Small intestine (tissue), 7 donors: ENCODE results near the gene AQP3. TPM values are rescaled to one million over a fixed set of nuclear protein-coding genes. Genes with fewer than 3 reads are reported as not detected.
"Not testable (repeated sequence)": the region's sequence is repeated elsewhere in the genome, so short reads cannot be mapped to it uniquely, and the experiment has no call there.

ENCODE experiments used
- DNase-seq, 2 donors: peaks; one replicate each; pipeline versions ENCODE4 v3.0.0 to v3.0.0-alpha.2; 2013
- FAIRE-seq: peaks from 2 replicates; lab custom pipeline; 2012; peaks lifted over from hg19 to GRCh38; lab: Jason Lieb, UNC
- H3K27ac ChIP-seq, 3 donors: one replicate each; pipeline ENCODE4 v1.5.1; 2013; ENCODE audit warnings: low read length in 2 of 3, mild to moderate bottlenecking in 2 of 3, control low read depth in 1 of 3, inconsistent platforms in 1 of 3, low read depth in 1 of 3, moderate library complexity in 1 of 3
- H3K27me3 ChIP-seq, 3 donors: one replicate each; pipeline ENCODE4 v1.6.1; 2013; ENCODE audit warnings: low read length in 3 of 3, inconsistent platforms in 1 of 3; ENCODE audit not compliant: control insufficient read depth in 3 of 3, insufficient read depth in 3 of 3
- H3K36me3 ChIP-seq, 3 donors: one replicate each; pipeline ENCODE4 v1.6.1; 2013; ENCODE audit warnings: low read length in 3 of 3, inconsistent platforms in 1 of 3, low read depth in 1 of 3, mild to moderate bottlenecking in 1 of 3, moderate library complexity in 1 of 3; ENCODE audit not compliant: control insufficient read depth in 3 of 3, insufficient read depth in 2 of 3
- H3K4me1 ChIP-seq, 3 donors: one replicate each; pipeline ENCODE4 v1.6.1; 2013; ENCODE audit warnings: low read length in 2 of 3, inconsistent platforms in 1 of 3, low read depth in 1 of 3, mild to moderate bottlenecking in 1 of 3, moderate library complexity in 1 of 3; ENCODE audit not compliant: control insufficient read depth in 3 of 3, insufficient read depth in 2 of 3
- H3K4me3 ChIP-seq, 3 donors: one replicate each; pipeline ENCODE4 v1.5.1; 2013; ENCODE audit warnings: low read length in 3 of 3, control low read depth in 1 of 3, inconsistent platforms in 1 of 3, low read depth in 1 of 3, mild to moderate bottlenecking in 1 of 3, moderate library complexity in 1 of 3
- H3K9me3 ChIP-seq, 2 donors: one replicate each; pipeline ENCODE4 v1.6.1; 2013; ENCODE audit warnings: low read depth in 1 of 2, low read length in 1 of 2; ENCODE audit not compliant: control insufficient read depth in 2 of 2, insufficient read depth in 1 of 2
- WGBS, 3 donors: extraction: QIAGEN DNeasy Blood & Tissue Kit; methylation state at CpG; one replicate each; pipeline ENCODE4 v1.1.7; 2013; 5-methylcytosine and 5-hydroxymethylcytosine counted together
- polyA plus RNA-seq, 4 donors: library from polyadenylated mRNA; stranded (reverse) in 3 of 4; unstranded in 1 of 4; fragments of 200-250 nt in 3 of 4; fragments of 120-200 nt in 1 of 4; gene quantifications; one replicate each; pipeline versions ENCODE4 v1.2.1 to v1.2.3, GENCODE V29; 2013
- donor health status: healthy with polysubstance abuse.
- donor health status: control.
- donor health status: control.
- donor health status: Bipolar disorder and iron deficiency.
- donor health status: healthy.

AQP3 gene
- polyA plus RNA-seq, 4 donors = 36.6 to 173 (median 138) TPM

DNA sequence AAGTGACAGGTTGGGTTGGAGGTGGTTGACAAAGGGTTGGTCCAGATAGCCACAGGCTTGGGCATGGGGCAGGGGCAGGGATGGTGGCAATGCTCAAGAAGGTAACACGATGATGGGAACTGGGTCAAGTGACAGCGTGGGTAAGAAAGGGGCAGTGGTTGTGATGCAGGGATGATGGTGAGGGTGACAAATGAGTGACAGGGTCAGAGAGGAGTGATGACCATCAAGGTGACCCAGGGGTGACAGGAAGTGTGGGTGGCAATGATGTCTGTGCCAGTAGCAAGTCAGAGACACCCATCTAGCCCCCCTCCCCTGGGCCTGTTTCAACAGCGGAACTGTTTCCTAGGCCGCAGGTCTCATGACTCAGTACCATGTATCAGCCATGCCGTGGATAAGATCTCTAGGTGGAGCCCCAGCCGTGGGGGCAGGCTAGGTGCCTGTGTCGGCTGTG, 20.5 kb downstream of the AQP3 start:
- Histone ChIP-seq H3K4me1 (no peaks in the 10 kb centered on the region), H3K27me3 (no peaks in the 10 kb centered on the region), H3K36me3 (no peaks in the 10 kb centered on the region), H3K4me3 (no peak overlapping the region), H3K27ac (no peak overlapping the region), H3K9me3 (peaks cover 0 to 2% of the 10 kb centered on the region in 2 donors)
- WGBS, 3 donors = 82 to 92% (median 92%) methylated on average over 7 of the region's 7 CpGs
- FAIRE-seq = no peak
- no peak for DNase-seq

DNA sequence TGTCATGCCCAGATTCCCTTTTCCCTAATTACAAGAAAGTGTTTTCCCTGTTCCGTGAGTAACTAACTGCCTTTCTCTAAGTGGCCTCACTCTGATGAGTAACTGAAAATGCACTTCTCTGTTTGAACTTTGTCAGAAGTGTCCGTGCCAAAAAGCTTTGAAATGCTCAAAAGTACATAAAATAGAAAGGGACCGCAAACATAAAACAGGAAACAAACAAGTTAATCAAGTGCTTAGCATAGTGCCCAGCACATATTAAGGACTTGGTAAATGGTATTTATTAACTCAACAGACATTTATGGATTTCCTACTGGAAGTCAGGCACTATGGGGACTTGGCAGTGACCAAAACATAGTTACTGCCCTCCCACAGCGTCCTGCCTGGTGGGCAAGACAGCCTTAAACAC, 22.3 kb downstream of the AQP3 start:
- Histone ChIP-seq H3K4me3 (no peak overlapping the region), H3K27ac (no peak overlapping the region), H3K36me3 (no peaks in the 10 kb centered on the region), H3K27me3 (no peaks in the 10 kb centered on the region), H3K4me1 (no peaks in the 10 kb centered on the region), H3K9me3 (peaks cover 0 to 2% of the 10 kb centered on the region in 2 donors)
- 25 to 86% (median 60%) methylated on average over 4 of the region's 4 CpGs for WGBS, 3 donors
- FAIRE-seq = no peak
- no peak for DNase-seq

DNA sequence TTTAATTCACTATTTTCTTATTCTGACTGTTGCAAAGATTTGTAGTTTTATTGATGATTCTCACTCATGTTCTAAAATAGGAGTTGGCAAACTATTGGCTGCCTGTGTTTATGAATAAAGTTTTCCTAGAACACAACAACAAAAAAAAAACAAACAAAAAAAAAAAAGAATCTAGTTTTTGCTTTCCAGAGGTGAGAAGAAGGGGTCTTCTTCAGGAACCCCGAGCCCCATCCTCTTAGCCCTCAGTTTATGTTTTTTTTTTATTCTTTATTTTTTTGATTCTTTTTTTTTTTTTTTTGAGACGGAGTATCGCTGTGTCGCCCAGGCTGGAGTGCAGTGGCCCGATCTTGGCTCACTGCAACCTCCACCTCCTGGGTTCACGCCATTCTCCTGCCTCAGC, 22.9 kb downstream of the AQP3 start:
- FAIRE-seq = not testable (repeated sequence)

DNA sequence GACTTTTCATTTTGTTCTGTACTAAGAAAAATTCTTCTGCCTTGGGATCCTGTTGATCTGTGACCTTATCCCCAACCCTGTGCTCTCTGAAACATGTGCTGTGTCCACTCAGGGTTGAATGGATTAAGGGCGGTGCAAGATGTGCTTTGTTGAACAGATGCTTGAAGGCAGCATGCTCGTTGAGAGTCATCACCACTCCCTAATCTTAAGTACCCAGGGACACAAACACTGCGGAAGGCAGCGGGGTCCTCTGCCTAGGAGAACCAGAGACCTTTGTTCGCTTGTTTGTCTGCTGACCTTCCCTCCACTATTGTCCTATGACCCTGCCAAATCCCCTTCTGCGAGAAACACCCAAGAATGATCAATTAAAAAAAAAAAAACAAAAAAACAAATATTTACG, 23.4 kb downstream of the AQP3 start:
- H3K27me3 ChIP-seq, H3K36me3 ChIP-seq, H3K4me3 ChIP-seq, FAIRE-seq, H3K4me1 ChIP-seq, H3K27ac ChIP-seq, H3K9me3 ChIP-seq, DNase-seq: not testable (repeated sequence)
- 71 to 80% (median 78%) methylated on average over 7 of the region's 7 CpGs for WGBS, 3 donors

More for the DNA sequence above, 22.9 kb downstream of the AQP3 start:
- H3K4me3 ChIP-seq, H3K27me3 ChIP-seq, DNase-seq, H3K4me1 ChIP-seq, H3K9me3 ChIP-seq, H3K36me3 ChIP-seq, H3K27ac ChIP-seq: not testable (repeated sequence)
- 95 to 98% (median 97%) methylated on average over 6 of the region's 6 CpGs for WGBS, 3 donors

DNA sequence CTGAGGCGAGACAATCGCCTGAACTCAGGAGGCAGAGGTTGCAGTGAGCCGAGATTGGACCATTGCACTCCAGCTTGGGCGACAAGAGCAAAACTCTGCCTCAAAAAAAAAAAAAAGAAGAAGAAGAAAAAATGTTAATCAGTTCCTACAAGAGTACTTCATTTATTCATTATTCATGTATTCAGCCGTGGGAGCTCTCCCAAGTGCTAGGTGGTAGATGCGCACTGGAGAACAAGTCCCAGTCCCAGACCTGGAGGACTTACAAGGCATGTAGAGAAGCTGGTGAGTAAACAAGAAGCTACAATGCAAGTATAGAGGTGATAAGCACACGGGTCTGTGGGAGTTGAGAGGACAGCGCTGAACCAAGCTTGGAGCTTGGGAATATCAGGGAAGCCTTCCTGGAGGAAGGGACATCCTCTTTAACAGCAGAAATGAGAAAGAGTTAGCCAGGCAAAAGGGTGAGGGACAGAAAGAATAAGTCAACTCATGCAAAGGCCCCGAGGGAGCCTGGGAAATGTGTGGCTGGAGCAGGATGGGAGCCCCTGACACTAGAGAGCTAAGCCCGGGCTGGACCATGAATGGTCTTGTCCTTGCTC, 27.6 kb downstream of the AQP3 start:
- DNase-seq (no peak), FAIRE-seq (no peak)
- 75 to 78% (median 77%) methylated on average over 10 of the region's 10 CpGs for WGBS, 3 donors
- Histone ChIP-seq H3K4me1 (peaks cover 0 to 16% (median 8%) of the 10 kb centered on the region in 3 donors), H3K4me3 (no peak overlapping the region), H3K9me3 (no peaks in the 10 kb centered on the region), H3K27ac (no peak overlapping the region), H3K36me3 (no peaks in the 10 kb centered on the region), H3K27me3 (no peaks in the 10 kb centered on the region)

DNA sequence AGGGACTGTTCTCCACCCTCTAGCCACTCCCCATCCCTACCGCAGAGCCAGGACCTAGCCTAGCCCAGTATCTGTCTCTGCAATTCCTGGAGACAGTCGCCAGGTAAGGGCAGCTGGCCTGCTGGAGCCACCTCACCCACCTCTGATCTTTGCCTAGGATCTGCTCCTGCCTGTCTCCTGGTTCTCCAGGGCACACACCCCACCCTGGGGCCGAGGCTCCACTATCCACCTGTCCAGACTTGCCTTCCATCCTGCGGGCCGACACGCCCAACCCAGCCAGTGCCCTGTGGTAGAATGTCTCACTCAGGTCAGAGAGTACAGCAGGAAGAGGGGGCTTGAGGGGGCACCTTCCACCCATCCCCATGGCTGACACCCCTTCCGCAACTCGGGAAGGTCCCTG, 29.3 kb downstream of the AQP3 start:
- no peak overlapping the region for H3K27ac ChIP-seq
- H3K4me1 ChIP-seq = peaks cover 0 to 21% (median 8%) of the 10 kb centered on the region in 3 donors
- 51 to 78% (median 69%) methylated on average over 8 of the region's 8 CpGs for WGBS, 3 donors
- no peaks in the 10 kb centered on the region for H3K27me3 ChIP-seq
- FAIRE-seq (no peak), DNase-seq (peak in 1 of 2 donors; percentile 54)
- H3K36me3 ChIP-seq = no peaks in the 10 kb centered on the region
- H3K4me3 ChIP-seq = no peak overlapping the region
- no peaks in the 10 kb centered on the region for H3K9me3 ChIP-seq

DNA sequence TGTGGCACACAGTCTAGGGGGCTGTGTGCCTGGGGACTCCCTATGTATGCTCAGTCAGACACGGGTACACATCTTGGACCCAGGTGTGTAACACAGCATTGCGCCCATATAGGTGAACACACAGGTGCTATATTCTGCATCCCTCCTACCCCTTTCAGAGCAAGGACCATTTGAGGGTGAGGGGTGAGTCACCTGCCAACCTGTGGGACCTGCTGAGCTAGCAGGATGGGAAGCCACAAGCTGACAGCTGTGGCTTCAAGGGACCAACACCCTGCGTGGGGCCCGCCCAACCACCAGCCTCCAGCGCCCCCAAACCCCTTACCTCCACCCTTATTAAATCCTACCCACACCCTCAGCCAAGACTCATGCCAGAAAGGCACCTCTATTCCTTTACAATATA, 30.4 kb downstream of the AQP3 start:
- FAIRE-seq (no peak), DNase-seq (no peak)
- whole genome bisulfite sequencing, 3 donors = 43 to 63% (median 54%) methylated on average over 5 of the region's 5 CpGs
- Histone ChIP-seq H3K27me3 (no peaks in the 10 kb centered on the region), H3K9me3 (no peaks in the 10 kb centered on the region), H3K36me3 (no peaks in the 10 kb centered on the region), H3K4me1 (peaks cover 0 to 21% (median 8%) of the 10 kb centered on the region in 3 donors), H3K4me3 (no peak overlapping the region), H3K27ac (peak overlapping the region in 1 of 3 donors; percentile 37)

DNA sequence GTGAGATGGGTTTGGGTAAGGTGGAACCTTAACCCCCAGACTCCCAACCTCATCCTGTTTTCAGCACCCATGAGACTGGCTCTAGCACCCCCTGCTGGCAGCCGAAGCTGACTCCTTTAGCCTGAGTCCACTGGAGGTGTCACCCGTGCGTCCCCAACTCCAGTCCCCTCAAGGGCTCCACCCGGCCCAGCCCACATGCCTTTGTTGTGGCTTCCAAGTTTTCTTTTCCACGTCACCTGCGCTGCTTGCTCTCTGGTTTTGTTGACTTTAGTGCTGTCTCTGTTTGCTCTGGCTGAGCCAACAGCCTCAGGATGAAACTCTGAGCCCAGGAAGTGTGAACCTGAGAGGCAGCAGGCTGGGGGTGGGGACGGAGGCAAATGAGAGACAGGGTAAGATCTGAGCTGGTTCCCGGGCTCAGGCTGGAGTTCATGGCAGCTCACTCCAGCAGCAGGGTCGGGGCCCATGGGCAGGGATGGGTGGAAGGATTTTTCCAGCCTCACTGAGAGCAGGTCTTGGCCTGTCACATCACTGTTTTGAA, 31.8 kb downstream of the AQP3 start:
- 1 to 14% (median 4%) methylated on average over 9 of the region's 9 CpGs for WGBS, 3 donors
- no peaks in the 10 kb centered on the region for H3K27me3 ChIP-seq
- no peak for FAIRE-seq
- no peaks in the 10 kb centered on the region for H3K9me3 ChIP-seq
- H3K4me3 ChIP-seq = no peak overlapping the region
- H3K36me3 ChIP-seq = no peaks in the 10 kb centered on the region
- peak; percentile 89 to 94 for DNase-seq
- peaks cover 0 to 21% (median 8%) of the 10 kb centered on the region in 3 donors for H3K4me1 ChIP-seq
- H3K27ac ChIP-seq = peak overlapping the region; percentile 16 to 71 (median 42)
